BJ (cell line): Measurements from ENCODE around the gene ARHGAP19. TPM values are rescaled to one million over a fixed set of nuclear protein-coding genes. Genes with fewer than 3 reads are reported as not detected.

Experiments
- CTCF ChIA-PET: fragments of 350-600 bp; formaldehyde crosslinking; extraction: SDS; loops from one replicate; lab custom pipeline; 2021; ENCODE audit warnings: antibody characterized with exemption, inconsistent platforms; lab: Yijun Ruan, JAX
- POLR2A ChIA-PET: fragments of 300-600 bp; sonication (Branson Sonifier 250); formaldehyde crosslinking; extraction: SDS; loops from one replicate; lab custom pipeline; 2021; ENCODE audit warnings: antibody characterized with exemption; lab: Charles Lee
- DNase-seq: peaks from one replicate; pipeline ENCODE4 v3.0.0-alpha.2; 2011; ENCODE audit warnings: low read depth
- H3K27me3 ChIP-seq: 2 replicates; pipeline ENCODE4 v1.6.0; 2011; ENCODE audit warnings: low read length; ENCODE audit not compliant: control insufficient read depth, insufficient read depth
- H3K36me3 ChIP-seq: 2 replicates; pipeline ENCODE4 v1.5.1; 2011; ENCODE audit warnings: low read length; ENCODE audit not compliant: control insufficient read depth, insufficient read depth
- H3K4me3 ChIP-seq: 2 replicates; pipeline ENCODE4 v1.5.1; 2011; ENCODE audit warnings: low read depth, mild to moderate bottlenecking, control low read depth, low read length
- CTCF ChIP-seq: IDR thresholded peaks from 2 replicates; pipeline ENCODE4 v1.5.1; 2011; ENCODE audit warnings: low read depth, mild to moderate bottlenecking, control low read depth, inconsistent platforms, low read length, moderate library complexity; ENCODE audit not compliant: insufficient read depth
- polyA plus RNA-seq: library from polyadenylated mRNA; depleted of rRNA; stranded (reverse); fragments of >200 nt; gene quantifications from 2 replicates; pipeline ENCODE4 v1.2.3, GENCODE V29; 2011

Gene ARHGAP19
- polyA plus RNA-seq, 1 experiment = 2.4 TPM

- DNase-seq = no peak
- no peak overlapping the region for H3K4me3 ChIP-seq
- CTCF ChIA-PET = interaction anchor here (0.9 kb wide), 1 partner anchor 255 kb away, joined by 3 read pairs; no protein-coding TSS in a partner anchor
- TF ChIP-seq CTCF = no peak
- H3K36me3 ChIP-seq = no peaks in the 10 kb centered on the region
- H3K27me3 ChIP-seq = no peaks in the 10 kb centered on the region
- POLR2A ChIA-PET = no interaction called here
Measured at GRCh38 chr10:97327348-97328294, 35.2 kb upstream of the ARHGAP19 start.

- H3K36me3 ChIP-seq = no peaks in the 10 kb centered on the region
Measured at GRCh38 chr10:97325754-97326153, 33.3 kb upstream of the ARHGAP19 start.

GRCh38 chr10:97323501-97323900, 31.1 kb upstream of the ARHGAP19 start:
- Histone ChIP-seq H3K27me3 (no peaks in the 10 kb centered on the region), H3K4me3 (no peak overlapping the region), H3K36me3 (no peaks in the 10 kb centered on the region)
- POLR2A ChIA-PET = no interaction called here
- CTCF ChIA-PET = no interaction called here
- no peak for DNase-seq
- TF ChIP-seq CTCF = no peak

More at GRCh38 chr10:97325754-97326153, 33.3 kb upstream of the ARHGAP19 start:
- Histone ChIP-seq H3K27me3 (no peaks in the 10 kb centered on the region), H3K4me3 (no peak overlapping the region)
- ChIA-PET POLR2A (no interaction called here), CTCF (interaction anchor here (1.2 kb wide), 1 partner anchor 253 kb away, joined by 4 read pairs; no protein-coding TSS in a partner anchor)
- no peak for TF ChIP-seq CTCF
- DNase-seq = no peak

GRCh38 chr10:97321804-97322190, 29.4 kb upstream of the ARHGAP19 start:
- no peaks in the 10 kb centered on the region for H3K36me3 ChIP-seq
- DNase-seq = no peak
- no peak overlapping the region for H3K4me3 ChIP-seq
- no peak for TF ChIP-seq CTCF
- no peaks in the 10 kb centered on the region for H3K27me3 ChIP-seq
- CTCF ChIA-PET = interaction anchor here (2.2 kb wide), 1 partner anchor 11 kb away, joined by 17 read pairs; no protein-coding TSS in a partner anchor
- POLR2A ChIA-PET = no interaction called here

DNA sequence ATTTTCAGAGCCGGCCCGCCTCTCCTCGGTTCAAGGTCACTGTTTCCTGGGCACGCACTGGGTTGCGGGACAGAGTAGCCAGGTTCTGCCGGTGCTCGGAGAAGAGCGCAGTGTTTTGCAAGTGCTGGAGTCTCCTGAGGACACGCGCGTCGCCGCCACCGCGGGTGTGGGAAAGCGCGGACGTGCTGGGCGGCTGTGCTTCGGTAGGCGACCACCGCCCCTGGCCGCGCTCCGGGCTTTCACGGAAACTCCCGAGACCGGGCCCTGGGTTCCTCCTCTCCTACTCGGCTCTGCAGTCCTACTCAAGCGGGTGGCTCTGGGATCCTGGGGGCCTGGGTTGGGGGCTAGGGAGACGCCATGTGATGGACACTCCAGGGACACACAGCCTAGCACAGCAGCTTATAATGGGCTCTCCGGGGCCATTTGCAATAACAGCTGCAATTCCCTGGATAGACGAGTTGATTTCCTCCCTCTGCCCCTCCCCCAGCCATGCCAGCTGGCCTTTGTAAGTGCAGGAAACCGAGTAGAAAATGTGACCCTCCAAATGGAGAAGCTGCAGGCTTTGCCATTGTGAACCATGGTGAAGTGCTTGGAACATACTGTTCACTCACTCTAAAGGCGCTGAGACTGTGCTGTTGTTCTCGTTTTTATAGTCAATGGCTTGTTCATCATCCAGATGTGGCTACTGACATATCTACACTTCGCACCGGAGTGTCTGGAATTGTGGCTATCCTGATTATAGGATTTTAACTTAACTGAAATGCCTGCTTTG, 28.8 kb upstream of the ARHGAP19 start:
- no peak overlapping the region; the same call in 1 of the 2 replicates for H3K4me3 ChIP-seq

More for the DNA sequence above, 28.8 kb upstream of the ARHGAP19 start:
- ChIA-PET POLR2A (no interaction called here), CTCF (interaction anchor here (2.2 kb wide), 1 partner anchor 11 kb away, joined by 17 read pairs; no protein-coding TSS in a partner anchor)
- Histone ChIP-seq H3K36me3 (no peaks in the 10 kb centered on the region), H3K27me3 (no peaks in the 10 kb centered on the region)
- no peak for TF ChIP-seq CTCF
- DNase-seq = no peak
